Adrenal gland (tissue), 12 donors: ENCODE data around the gene AHRR. TPM values are rescaled to one million over a fixed set of nuclear protein-coding genes. Genes with fewer than 3 reads are reported as not detected.

Experiments used
- DNase-seq, 7 donors: peaks; one replicate each; pipeline ENCODE4 v3.0.0-alpha.2; 2019 to 2020
- H3K27ac ChIP-seq, 5 donors: fragments of 200-600 bp; sonication (generic) in 4 of 5; 1 replicate in 3 of 5; 2 replicates in 2 of 5; pipeline versions ENCODE4 v1.5.1 to v1.8.0; 2016 to 2020; ENCODE audit warnings: mild to moderate bottlenecking in 1 of 5
- H3K27me3 ChIP-seq: fragments of 200-600 bp; 2 replicates; pipeline ENCODE4 v1.8.0; 2021
- H3K36me3 ChIP-seq, 2 donors: fragments of 200-600 bp; replicated peaks in 1 of 2; 1 replicate in 1 of 2; 2 replicates in 1 of 2; pipeline versions ENCODE4 v1.5.1 to v1.8.0; 2018 to 2022
- H3K4me1 ChIP-seq, 2 donors: fragments of 200-600 bp; replicated peaks in 1 of 2; 1 replicate in 1 of 2; 2 replicates in 1 of 2; pipeline versions ENCODE4 v1.5.1 to v1.8.0; 2018 to 2021
- H3K4me3 ChIP-seq, 4 donors: fragments of 200-600 bp; sonication (generic) in 3 of 4; one replicate each; pipeline ENCODE4 v1.5.1; 2016 to 2018
- H3K9me3 ChIP-seq, 3 donors: fragments of 200-600 bp; sonication (generic) in 1 of 3; replicated peaks in 1 of 3; 1 replicate in 2 of 3; 2 replicates in 1 of 3; pipeline versions ENCODE4 v1.5.1 to v1.8.0; 2016 to 2021
- POLR2A ChIP-seq, 2 donors: fragments of 450-650 bp; IDR thresholded peaks; one replicate each; pipeline ENCODE4 v1.6.1; 2017; ENCODE audit warnings: antibody characterized with exemption in 2 of 2, mild to moderate bottlenecking in 2 of 2, moderate library complexity in 1 of 2
- WGBS, 4 donors: extraction: QIAGEN DNeasy Blood & Tissue Kit in 2 of 4; methylation state at CpG; one replicate each; pipeline versions ENCODE4 v1.1.5 to v1.1.7; 2013 to 2017; 5-methylcytosine and 5-hydroxymethylcytosine counted together
- intact Hi-C, 2 donors: fragments of 100-400 bp; cut with DNase I; formaldehyde crosslinking; loops; one replicate each; pipeline versions ENCODE4 v1.14.1 to v1.15.0; 2022 to 2023
- polyA plus RNA-seq, 3 donors: library from polyadenylated mRNA; stranded (reverse); fragments of 200-250 nt in 2 of 3; fragments of 350-450 nt in 1 of 3; fragmentation: Illumina TruSeq in 1 of 3; extraction: RNeasy Lipid Tissue Mini Kit (QIAGEN cat#74804) in 1 of 3; gene quantifications; one replicate each; pipeline ENCODE4 v1.2.3, GENCODE V29; 2013 to 2014
- total RNA-seq, 9 donors: library from RNA; depleted of rRNA in 4 of 9; stranded (reverse); fragments of >200 nt in 4 of 9; fragments of 120-200 nt in 1 of 9; fragmentation: NEBNext Ultra II Directional in 1 of 9; extraction: Animal tissue kit (Norgen Biotek cat#: 25700) in 1 of 9; gene quantifications; one replicate each; pipeline versions ENCODE4 v1.1.0 to v1.2.4, GENCODE V29; 2013 to 2023
- TF ChIP-seq, protein P1 (sequence below), 6 experiments: fragments of 450-650 bp in 4 of 6; fragments of 200-600 bp in 2 of 6; sonication (generic) in 1 of 6; IDR thresholded peaks; 1 replicate in 5 of 6; 2 replicates in 1 of 6; pipeline versions ENCODE4 v1.5.1 to v1.8.0; 2016 to 2021; ENCODE audit warnings: antibody characterized with exemption in 6 of 6, mild to moderate bottlenecking in 2 of 6, moderate library complexity in 1 of 6
- donor health status: healthy with polysubstance abuse.
- donor health status: Bipolar disorder and iron deficiency.
- donor health status: DM: yes; HTN: yes; CAD: no.
- donor health status: DM: no; HTN: no; CAD: no.
- donor health status: DM: no; HTN: no; CAD: no.
- donor health status: DM: yes; HTN: yes; CAD: no.

The AHRR gene
- total and polyA plus RNA-seq, 12 donors = 0.17 to 3.6 (median 0.99) TPM

DNA sequence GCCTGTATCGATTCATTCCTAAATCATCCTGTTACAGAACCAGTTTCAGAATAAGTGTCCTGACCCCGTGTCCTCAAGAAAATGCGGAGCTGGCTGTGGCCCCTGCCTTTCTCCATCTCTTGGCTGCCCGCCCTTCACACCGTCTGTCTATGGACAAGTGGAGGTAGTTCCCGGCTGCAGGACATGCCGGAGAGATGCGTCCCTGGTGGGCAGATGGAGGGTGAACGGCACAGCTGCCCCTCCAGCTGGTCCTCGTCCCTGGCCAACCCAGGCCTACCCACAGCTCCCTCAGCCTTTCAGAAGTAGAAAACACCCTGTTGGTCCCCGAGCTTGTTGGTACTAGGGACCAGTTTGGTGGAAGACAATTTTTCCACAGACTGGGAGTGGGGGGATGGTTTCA lies 106.7 kb downstream of the AHRR start:
- Histone ChIP-seq H3K4me3 (no peak overlapping the region), H3K27ac (no peak overlapping the region), H3K4me1 (no peaks in the 10 kb centered on the region), H3K36me3 (no peaks in the 10 kb centered on the region), H3K27me3 (no peaks in the 10 kb centered on the region), H3K9me3 (no peaks in the 10 kb centered on the region)
- 87 to 97% (median 91%) methylated on average over 7 to 11 of the region's 11 CpGs for WGBS, 4 donors
- TF ChIP-seq POLR2A (IDR thresholded peaks at IDR 0.05) = no peak
- TF ChIP-seq, protein P1, sequence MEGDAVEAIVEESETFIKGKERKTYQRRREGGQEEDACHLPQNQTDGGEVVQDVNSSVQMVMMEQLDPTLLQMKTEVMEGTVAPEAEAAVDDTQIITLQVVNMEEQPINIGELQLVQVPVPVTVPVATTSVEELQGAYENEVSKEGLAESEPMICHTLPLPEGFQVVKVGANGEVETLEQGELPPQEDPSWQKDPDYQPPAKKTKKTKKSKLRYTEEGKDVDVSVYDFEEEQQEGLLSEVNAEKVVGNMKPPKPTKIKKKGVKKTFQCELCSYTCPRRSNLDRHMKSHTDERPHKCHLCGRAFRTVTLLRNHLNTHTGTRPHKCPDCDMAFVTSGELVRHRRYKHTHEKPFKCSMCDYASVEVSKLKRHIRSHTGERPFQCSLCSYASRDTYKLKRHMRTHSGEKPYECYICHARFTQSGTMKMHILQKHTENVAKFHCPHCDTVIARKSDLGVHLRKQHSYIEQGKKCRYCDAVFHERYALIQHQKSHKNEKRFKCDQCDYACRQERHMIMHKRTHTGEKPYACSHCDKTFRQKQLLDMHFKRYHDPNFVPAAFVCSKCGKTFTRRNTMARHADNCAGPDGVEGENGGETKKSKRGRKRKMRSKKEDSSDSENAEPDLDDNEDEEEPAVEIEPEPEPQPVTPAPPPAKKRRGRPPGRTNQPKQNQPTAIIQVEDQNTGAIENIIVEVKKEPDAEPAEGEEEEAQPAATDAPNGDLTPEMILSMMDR (IDR thresholded peaks at IDR 0.05) = no peak
- DNase-seq = peak in 1 of 7 donors; percentile 13
- intact Hi-C loops = no loop called here

DNA sequence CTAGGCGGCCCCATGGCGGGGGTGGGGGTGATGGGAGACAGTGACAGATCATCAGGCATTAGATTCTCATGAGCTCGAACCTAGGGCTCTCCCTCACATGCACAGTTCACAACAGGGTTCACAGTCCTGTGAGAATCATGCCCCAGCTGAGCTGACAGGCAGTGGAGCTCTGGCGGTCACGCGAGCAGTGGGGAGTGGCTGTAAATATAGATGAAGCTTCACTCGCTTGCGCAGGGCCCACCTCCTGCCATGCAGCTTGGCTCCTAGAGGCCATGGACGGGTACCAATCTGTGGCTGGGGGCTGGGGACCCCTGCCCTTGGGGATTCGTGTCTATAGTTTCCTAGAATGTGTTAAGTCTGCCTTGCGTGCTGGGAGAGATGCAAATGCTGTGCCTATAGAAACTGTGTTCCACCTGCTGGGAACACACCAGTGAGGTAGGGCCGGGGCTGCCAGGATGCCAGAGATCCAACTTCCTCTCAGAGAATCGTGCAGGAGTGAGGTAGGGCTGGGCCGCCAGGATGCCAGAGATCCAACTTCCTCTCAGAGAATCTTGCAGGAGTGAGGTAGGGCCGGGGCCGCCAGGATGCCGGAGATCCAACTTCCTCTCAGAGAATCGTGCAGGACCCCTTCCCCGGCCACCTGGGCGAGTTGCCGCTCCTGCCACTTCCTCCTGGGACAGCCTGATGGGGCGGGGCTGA lies 107.4 kb downstream of the AHRR start:
- Histone ChIP-seq H3K27me3 (no peaks in the 10 kb centered on the region), H3K4me3 (no peak overlapping the region), H3K36me3 (no peaks in the 10 kb centered on the region), H3K4me1 (no peaks in the 10 kb centered on the region), H3K27ac (no peak overlapping the region), H3K9me3 (no peaks in the 10 kb centered on the region)
- 79 to 91% (median 82%) methylated on average over 12 to 22 of the region's 22 CpGs for WGBS, 4 donors
- intact Hi-C loops = no loop called here
- DNase-seq = peak in 1 of 7 donors; percentile 39
- TF ChIP-seq POLR2A (IDR thresholded peaks at IDR 0.05) = no peak
- TF ChIP-seq, protein P1 (IDR thresholded peaks at IDR 0.05) = no peak

DNA sequence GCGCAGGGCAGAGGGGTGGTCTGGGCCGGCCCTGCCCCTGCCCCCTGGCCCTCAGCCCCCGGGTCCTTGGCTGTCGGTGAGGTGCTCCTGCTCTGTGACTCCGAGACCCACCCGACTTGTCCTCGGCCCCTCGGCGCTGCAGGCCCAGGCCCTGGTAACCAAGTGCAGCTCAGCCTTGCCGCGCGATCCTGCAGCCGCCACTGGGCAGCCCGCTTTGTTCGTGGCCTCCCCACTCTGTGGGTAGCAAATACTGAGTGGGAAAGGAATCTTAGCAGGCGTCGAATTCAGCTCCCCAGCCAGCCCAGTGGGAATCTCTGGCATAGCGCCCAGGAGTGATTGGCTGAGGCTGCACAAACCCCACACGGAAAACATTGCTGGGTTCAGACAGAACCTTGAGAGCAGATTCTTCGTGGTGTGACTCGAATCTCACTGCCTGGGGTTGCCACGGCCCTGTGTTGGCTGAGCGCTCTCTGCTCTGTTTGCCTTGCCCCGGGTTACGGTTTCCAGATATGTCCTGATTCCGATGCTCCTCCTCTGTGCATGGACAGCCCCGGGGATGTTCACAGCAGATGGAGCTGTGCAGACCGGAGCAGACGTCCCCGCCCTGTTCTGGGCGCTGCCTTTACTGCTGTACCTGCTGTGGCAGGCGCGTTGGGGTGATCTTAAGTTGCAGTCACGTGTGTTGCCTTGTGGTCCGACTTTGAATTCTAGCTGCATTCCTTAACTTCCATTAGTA lies 108.1 kb downstream of the AHRR start:
- Histone ChIP-seq H3K27ac (no peak overlapping the region), H3K36me3 (no peaks in the 10 kb centered on the region), H3K4me3 (no peak overlapping the region), H3K27me3 (no peaks in the 10 kb centered on the region), H3K9me3 (no peaks in the 10 kb centered on the region), H3K4me1 (no peaks in the 10 kb centered on the region)
- peak in 2 of 7 donors; percentile 18 to 44 for DNase-seq
- intact Hi-C loops = no loop called here
- WGBS, 4 donors = 66 to 78% (median 71%) methylated on average over 11 to 35 of the region's 35 CpGs
- no peak for TF ChIP-seq POLR2A (IDR thresholded peaks at IDR 0.05)
- TF ChIP-seq, protein P1 (IDR thresholded peaks at IDR 0.05) = no peak

DNA sequence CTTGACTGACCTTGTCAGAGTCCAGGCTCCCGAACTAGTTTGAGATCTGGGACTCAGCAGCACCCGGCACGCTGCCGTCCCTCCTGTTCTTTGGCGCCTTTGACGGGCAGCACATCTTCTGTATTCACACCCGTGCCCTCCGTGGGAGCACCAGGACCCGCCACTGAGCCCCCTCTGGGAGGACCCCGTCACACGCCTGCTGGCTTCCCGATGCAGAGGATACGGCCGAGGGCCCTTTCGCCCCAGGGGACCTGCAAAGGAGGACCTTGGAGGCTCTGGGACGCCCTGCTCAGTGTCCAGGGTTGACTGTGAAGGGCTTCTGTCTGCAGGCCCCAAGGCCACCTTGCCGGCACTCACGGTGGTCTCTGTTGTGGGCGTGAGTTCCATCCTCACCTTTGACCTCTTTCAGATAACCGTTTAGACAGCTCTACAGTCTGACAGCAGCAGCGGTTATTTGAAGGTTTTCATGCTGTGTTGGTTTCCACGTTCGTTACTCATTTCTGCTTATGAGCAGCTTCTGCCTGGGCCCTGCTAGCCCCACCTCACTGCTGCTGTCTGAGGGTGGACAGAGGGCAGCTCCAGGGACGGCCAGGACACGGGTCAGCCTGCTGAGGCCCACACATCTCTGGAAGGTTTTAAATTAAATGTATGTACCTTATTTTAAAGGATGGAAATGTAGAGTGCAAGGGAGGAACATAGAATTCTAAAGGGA lies 108.9 kb downstream of the AHRR start:
- Histone ChIP-seq H3K36me3 (no peaks in the 10 kb centered on the region), H3K27me3 (no peaks in the 10 kb centered on the region)

More for the DNA sequence above, 108.9 kb downstream of the AHRR start:
- intact Hi-C loops = no loop called here
- no peak overlapping the region for H3K27ac ChIP-seq
- WGBS, 4 donors = 73 to 80% (median 79%) methylated on average over 10 to 25 of the region's 25 CpGs
- H3K4me3 ChIP-seq = no peak overlapping the region
- TF ChIP-seq POLR2A (IDR thresholded peaks at IDR 0.05) = no peak
- TF ChIP-seq, protein P1 (IDR thresholded peaks at IDR 0.05) = no peak
- H3K9me3 ChIP-seq = no peaks in the 10 kb centered on the region
- peak in 2 of 7 donors; percentile 14 to 33 for DNase-seq
- no peaks in the 10 kb centered on the region for H3K4me1 ChIP-seq
